Heart right ventricle (tissue), 16 donors: ENCODE results near the gene SCN3B. TPM values are rescaled to one million over a fixed set of nuclear protein-coding genes. Genes with fewer than 3 reads are reported as not detected.

Experiments
- ATAC-seq, 8 donors: fragments of 200-7000 bp; cut with Tn5 transposase; one replicate each; pipeline ENCODE4 v1.9.1; 2020; ENCODE audit warnings: mild to moderate bottlenecking in 8 of 8, moderate library complexity in 8 of 8, moderate number of reproducible peaks in 1 of 8
- DNase-seq, 2 donors: peaks; one replicate each; pipeline ENCODE4 v3.0.0-alpha.2; 2020
- H3K27ac ChIP-seq, 10 donors: fragments of 200-600 bp; sonication (generic) in 2 of 10; one replicate each; pipeline versions ENCODE4 v1.5.0 to v1.8.0; 2020 to 2022; ENCODE audit warnings: mild to moderate bottlenecking in 3 of 10
- H3K27me3 ChIP-seq, 7 donors: fragments of 200-600 bp; one replicate each; pipeline ENCODE4 v1.8.0; 2021 to 2022; ENCODE audit warnings: mild to moderate bottlenecking in 2 of 7
- H3K36me3 ChIP-seq, 9 donors: fragments of 200-600 bp; sonication (generic) in 1 of 9; one replicate each; pipeline versions ENCODE4 v1.5.0 to v1.8.0; 2020 to 2022; ENCODE audit warnings: mild to moderate bottlenecking in 2 of 9
- H3K4me1 ChIP-seq, 9 donors: fragments of 200-600 bp; sonication (generic) in 1 of 9; one replicate each; pipeline versions ENCODE4 v1.5.0 to v1.8.0; 2020 to 2022; ENCODE audit warnings: mild to moderate bottlenecking in 4 of 9
- H3K4me3 ChIP-seq, 10 donors: fragments of 200-600 bp; sonication (generic) in 2 of 10; one replicate each; pipeline versions ENCODE4 v1.5.0 to v1.8.0; 2020 to 2022; ENCODE audit warnings: mild to moderate bottlenecking in 7 of 10, moderate library complexity in 2 of 10
- H3K9me3 ChIP-seq, 11 donors: fragments of 200-600 bp in 10 of 11; sonication (generic) in 2 of 11; one replicate each; pipeline versions ENCODE4 v1.5.0 to v1.8.0; 2013 to 2022; ENCODE audit warnings: mild to moderate bottlenecking in 2 of 11, control low read depth in 1 of 11, moderate library complexity in 1 of 11
- WGBS, 2 donors: extraction: QIAGEN DNeasy Blood & Tissue Kit; methylation state at CpG; one replicate each; pipeline ENCODE4 v1.1.7; 2013; ENCODE audit warnings: inconsistent platforms in 1 of 2; 5-methylcytosine and 5-hydroxymethylcytosine counted together
- intact Hi-C, 10 donors: fragments of 100-400 bp; cut with DNase I; formaldehyde crosslinking; loops; one replicate each; pipeline versions ENCODE4 v1.11.1 to v1.14.2; 2022
- polyA plus RNA-seq, 2 donors: library from polyadenylated mRNA; stranded (reverse); fragments of 200-250 nt; gene quantifications; one replicate each; pipeline ENCODE4 v1.2.3, GENCODE V29; 2013
- total RNA-seq, 10 donors: library from RNA; stranded (reverse); fragmentation: NEBNext Ultra II Directional in 3 of 10; extraction: Animal tissue kit (Norgen Biotek cat#: 25700) in 3 of 10; gene quantifications; one replicate each; pipeline versions ENCODE4 v1.2.1 to v1.2.4, GENCODE V29; 2021 to 2023
- TF ChIP-seq, protein P1 (sequence below), 9 donors: fragments of 200-600 bp; sonication (generic) in 2 of 9; IDR thresholded peaks; one replicate each; pipeline versions ENCODE4 v1.5.0 to v1.8.0; 2021 to 2022; ENCODE audit warnings: antibody characterized with exemption in 9 of 9, mild to moderate bottlenecking in 5 of 9, moderate library complexity in 1 of 9
- donor health status: Arrhythmogenic right ventricular cardiomyopathy.
- donor health status: ischemic (EF 13 %, LVEDD 7.1; RV severe dilation, severe dysfunction).
- donor health status: healthy with polysubstance abuse.
- donor health status: DM: no; HTN: yes; CAD: no.
- donor health status: DM: no; HTN: no; CAD: no.
- donor health status: ischemic (EF 25% LVEDD 6.9; RV normal size, moderate dysfunction).
- donor health status: ischemic (EF 25% LVEDD 5.7; RV mildly dilated, moderate dysfunction).
- donor health status: healthy.
- donor health status: DM: yes; HTN: yes; CAD: no.
- donor health status: Ischemic cardiomyopathy.
- donor health status: ischemic (EF 35%, LVEDD 5.7; RV mildly dilated, moderate dysfunction).
- donor health status: nonischemic (EF 11% LVEDD 7.7; RV severe dilation, severe dysfunction).
- donor health status: DM: yes; HTN: yes; CAD: no.
- donor health status: PGD.
- donor health status: ischemic (EF 29% LVEDD 5.4; RV normal size, mild dysfunction).
- donor health status: nonischemic (EF 23%, LVEDD 6.1; RV moderate dilation, normal function).

The SCN3B gene
- total and polyA plus RNA-seq, 12 donors: 0.26 to 3.4 (median 1.3) TPM

DNA sequence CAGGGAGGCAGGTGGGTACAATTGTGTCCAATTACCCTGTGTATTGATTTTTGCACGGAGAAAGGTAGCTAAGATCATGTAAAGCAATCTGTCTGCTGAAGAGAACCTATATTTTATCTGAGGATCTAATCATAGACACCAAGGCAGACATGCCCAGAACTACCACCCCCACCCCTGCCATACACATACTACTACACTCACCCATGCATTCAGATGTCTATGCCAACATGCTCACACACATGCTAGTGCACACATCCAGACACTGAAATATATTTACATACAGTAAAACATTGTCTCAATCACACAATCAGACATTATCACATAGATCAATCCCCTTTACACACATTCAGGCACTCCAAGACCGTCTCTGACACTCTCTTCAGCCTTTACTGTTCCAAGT is 1.8 kb downstream of the SCN3B start:
- DNase-seq (no peak), ATAC-seq (no peak)
- TF ChIP-seq, protein P1, sequence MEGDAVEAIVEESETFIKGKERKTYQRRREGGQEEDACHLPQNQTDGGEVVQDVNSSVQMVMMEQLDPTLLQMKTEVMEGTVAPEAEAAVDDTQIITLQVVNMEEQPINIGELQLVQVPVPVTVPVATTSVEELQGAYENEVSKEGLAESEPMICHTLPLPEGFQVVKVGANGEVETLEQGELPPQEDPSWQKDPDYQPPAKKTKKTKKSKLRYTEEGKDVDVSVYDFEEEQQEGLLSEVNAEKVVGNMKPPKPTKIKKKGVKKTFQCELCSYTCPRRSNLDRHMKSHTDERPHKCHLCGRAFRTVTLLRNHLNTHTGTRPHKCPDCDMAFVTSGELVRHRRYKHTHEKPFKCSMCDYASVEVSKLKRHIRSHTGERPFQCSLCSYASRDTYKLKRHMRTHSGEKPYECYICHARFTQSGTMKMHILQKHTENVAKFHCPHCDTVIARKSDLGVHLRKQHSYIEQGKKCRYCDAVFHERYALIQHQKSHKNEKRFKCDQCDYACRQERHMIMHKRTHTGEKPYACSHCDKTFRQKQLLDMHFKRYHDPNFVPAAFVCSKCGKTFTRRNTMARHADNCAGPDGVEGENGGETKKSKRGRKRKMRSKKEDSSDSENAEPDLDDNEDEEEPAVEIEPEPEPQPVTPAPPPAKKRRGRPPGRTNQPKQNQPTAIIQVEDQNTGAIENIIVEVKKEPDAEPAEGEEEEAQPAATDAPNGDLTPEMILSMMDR (IDR thresholded peaks at IDR 0.05): no peak
- peaks cover 4 to 33% (median 21%) of the 10 kb centered on the region in 9 donors for H3K4me1 ChIP-seq
- H3K27me3 ChIP-seq: peaks cover 0 to 66% (median 0%) of the 10 kb centered on the region in 7 donors
- intact Hi-C loops: loop anchor here in 1 of 10 donors (5.0 kb wide), 1 partner anchor 50 kb away; no protein-coding TSS in a partner anchor
- H3K36me3 ChIP-seq: no peaks in the 10 kb centered on the region
- no peaks in the 10 kb centered on the region for H3K9me3 ChIP-seq
- no peak overlapping the region for H3K27ac ChIP-seq
- no peak overlapping the region for H3K4me3 ChIP-seq
- 51 to 59% methylated on average over 2 of the region's 2 CpGs for WGBS, 2 donors

GRCh38 chr11:123650901-123651300 is 3.5 kb downstream of the SCN3B start:
- ATAC-seq: no peak
- WGBS, 2 donors: 97 to 99% methylated on average over 2 of the region's 2 CpGs
- no peak for DNase-seq
- TF ChIP-seq, protein P1 (IDR thresholded peaks at IDR 0.05): no peak
- Histone ChIP-seq H3K4me3 (no peak overlapping the region), H3K9me3 (no peaks in the 10 kb centered on the region), H3K36me3 (no peaks in the 10 kb centered on the region), H3K27ac (no peak overlapping the region), H3K27me3 (peaks cover 0 to 57% (median 0%) of the 10 kb centered on the region in 7 donors), H3K4me1 (peaks cover 4 to 33% (median 21%) of the 10 kb centered on the region in 9 donors)
- intact Hi-C loops: loop anchor here in 1 of 10 donors (5.0 kb wide), 1 partner anchor 51 kb away; no protein-coding TSS in a partner anchor

DNA sequence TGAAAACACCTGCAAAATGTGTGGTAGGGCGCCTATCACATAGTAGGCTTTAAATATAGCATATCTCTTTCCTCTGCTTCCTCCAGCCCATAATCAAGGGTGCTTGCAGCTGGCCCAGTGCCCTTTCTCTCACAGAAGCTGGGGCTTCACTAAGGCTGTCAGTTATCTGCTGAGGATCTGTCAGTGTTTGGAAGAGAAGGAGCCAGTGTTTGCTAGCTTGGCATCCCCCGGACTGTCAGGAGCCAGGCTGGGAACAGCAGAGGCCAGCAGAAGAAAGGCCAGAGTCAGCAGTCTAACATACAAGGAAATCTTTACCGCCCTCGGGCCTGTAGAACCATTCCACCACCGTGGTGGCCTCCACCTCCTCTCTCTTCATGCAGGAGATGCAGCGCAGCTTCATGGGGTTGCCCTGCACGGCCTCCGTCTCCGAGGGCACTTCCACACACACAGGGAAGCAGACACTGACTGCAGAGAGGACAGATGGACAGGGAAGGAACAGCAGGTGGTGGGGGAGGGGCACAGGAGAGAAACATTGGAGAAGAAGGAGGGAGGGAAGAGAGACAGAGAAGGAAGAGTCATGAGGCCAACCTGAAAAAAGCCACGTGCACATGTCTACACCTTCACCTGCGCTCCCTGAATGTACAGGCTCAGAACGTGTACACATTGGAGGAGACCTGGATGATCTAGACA is 9.0 kb downstream of the SCN3B start:
- ATAC-seq: no peak
- 80 to 83% methylated on average over 12 of the region's 12 CpGs for WGBS, 2 donors
- intact Hi-C loops: loop anchor here in 1 of 10 donors (5.0 kb wide), 1 partner anchor 62 kb away; no protein-coding TSS in a partner anchor

GRCh38 chr11:123642435-123642834 is 12.0 kb downstream of the SCN3B start:
- DNase-seq: no peak
- H3K4me3 ChIP-seq: no peak overlapping the region
- H3K9me3 ChIP-seq: no peaks in the 10 kb centered on the region
- H3K27ac ChIP-seq: no peak overlapping the region
- H3K36me3 ChIP-seq: no peaks in the 10 kb centered on the region
- WGBS, 2 donors: 88% methylated on average over 15 of the region's 15 CpGs
- ATAC-seq: no peak
- peaks cover 0 to 5% (median 0%) of the 10 kb centered on the region in 9 donors for H3K4me1 ChIP-seq
- TF ChIP-seq, protein P1 (IDR thresholded peaks at IDR 0.05): no peak
- intact Hi-C loops: loop anchor here in 2 of 10 donors (5.0 kb wide), 1 partner anchor 65 kb away; no protein-coding TSS in a partner anchor
- peaks cover 0 to 3% (median 0%) of the 10 kb centered on the region in 7 donors for H3K27me3 ChIP-seq

More for the DNA sequence above, 9.0 kb downstream of the SCN3B start:
- Histone ChIP-seq H3K9me3 (no peaks in the 10 kb centered on the region), H3K27ac (no peak overlapping the region), H3K4me3 (no peak overlapping the region), H3K27me3 (peaks cover 0 to 7% (median 0%) of the 10 kb centered on the region in 7 donors), H3K4me1 (peaks cover 0 to 5% (median 0%) of the 10 kb centered on the region in 9 donors), H3K36me3 (no peaks in the 10 kb centered on the region)
- no peak for DNase-seq
- TF ChIP-seq, protein P1 (IDR thresholded peaks at IDR 0.05): no peak
